ENCODE results near the gene CALML5.

The CALML5 gene

DNA sequence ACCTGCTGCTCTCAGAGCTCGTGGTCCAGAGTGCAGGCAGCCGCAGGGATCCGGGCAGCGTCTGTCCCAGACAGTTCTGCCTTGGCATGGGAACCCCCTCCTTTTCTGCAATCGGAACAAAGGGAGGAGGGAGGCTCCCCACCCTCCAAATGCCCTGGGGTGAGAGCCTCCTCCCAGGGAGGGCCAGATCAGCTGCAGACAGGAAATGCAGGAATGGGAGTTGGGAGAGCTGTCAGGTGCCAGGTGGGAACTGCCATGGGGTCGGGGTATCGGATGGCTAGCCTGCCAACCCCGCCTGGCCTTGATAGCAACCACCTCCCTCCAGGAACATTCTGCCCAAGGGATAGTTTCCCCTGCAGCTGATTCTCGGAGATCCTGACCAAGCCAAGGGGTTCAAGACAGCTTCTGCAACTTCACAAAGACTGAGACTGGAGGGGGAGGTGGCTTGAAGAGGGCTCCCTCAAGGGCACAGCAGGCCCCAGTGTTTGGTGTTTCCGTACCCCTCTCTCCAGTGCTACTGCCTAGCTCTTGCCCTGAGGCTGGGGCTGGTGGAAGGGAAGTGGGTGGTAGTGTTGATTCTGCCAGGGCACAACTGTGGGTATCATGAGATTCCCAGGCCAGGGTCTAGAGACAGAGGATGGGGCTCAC, at the start of gene CALML5:
TSS of gene CALML5 (minus strand) at position 78 of the 648 bp plus-strand sequence. CDS start 132 bp downstream, outside the sequence.
- ATAC-seq (no peak), DNase-seq (no peak)

DNA sequence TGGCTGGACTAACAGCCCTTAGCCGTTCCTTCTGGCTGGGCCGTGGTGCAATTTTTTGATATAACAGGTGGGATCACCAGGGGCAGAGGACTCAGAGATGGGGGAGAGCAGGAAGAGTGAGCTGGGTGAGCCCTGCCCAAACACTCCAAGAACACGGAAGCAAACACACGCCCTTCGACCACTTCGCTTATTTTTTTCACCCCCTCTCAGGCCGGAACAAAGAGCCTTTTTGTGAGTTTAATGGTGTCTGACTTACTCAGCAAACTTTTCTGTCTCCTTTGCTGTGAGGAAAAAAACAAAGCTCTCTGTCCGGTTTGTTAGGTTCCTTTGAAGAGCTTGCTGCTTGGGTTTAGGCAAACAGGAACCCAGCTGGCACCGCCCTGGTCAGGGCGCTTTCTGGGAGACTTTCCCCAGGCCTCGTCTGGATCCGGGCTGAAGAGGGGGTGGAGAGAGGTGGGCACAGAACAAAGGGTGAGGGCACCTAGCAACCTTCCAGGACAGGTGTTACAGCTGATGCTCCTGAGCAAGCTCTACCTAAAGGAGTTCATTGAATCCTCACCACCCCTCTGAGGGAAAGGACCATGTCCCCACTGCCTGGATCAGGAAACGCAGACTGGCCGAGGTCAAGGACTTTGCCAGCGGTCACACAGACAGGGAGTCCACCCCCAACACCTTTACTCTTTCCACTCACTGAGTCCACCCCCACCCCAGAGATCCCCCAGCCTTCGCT, 48.7 kb upstream of the CALML5 start:
- ATAC-seq (no peak), DNase-seq (no peak)

GRCh38 chr10:5547681-5547930, 48.2 kb upstream of the CALML5 start:
- DNase-seq (no peak), ATAC-seq (no peak)

GRCh38 chr10:5546891-5547680, 47.7 kb upstream of the CALML5 start:
- no peak for ATAC-seq

GRCh38 chr10:5545778-5546710, 46.7 kb upstream of the CALML5 start:
- ATAC-seq (no peak), DNase-seq (no peak)

More at GRCh38 chr10:5546891-5547680, 47.7 kb upstream of the CALML5 start:
- DNase-seq, result no peak

DNA sequence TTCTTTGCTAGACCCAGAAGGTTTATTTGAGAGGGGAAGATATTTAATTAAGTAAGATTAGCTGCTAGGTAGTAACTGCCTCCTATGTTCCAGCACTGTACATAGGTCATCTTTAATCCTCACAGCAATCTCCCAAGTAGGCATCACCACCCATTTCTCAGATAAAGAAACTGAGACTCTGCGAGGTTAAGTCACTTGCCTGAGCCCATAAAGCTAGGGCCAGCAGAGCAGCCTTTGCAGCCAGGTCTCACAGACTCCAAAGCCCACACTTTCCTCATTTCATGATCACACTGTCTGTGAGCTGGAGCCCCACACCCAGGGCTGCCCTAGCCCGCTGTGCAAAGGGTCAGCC, 46.0 kb upstream of the CALML5 start:
- DNase-seq (no peak), ATAC-seq (no peak)

- DNase-seq (no peak), ATAC-seq (no peak)
Observed at GRCh38 chr10:5545011-5545410, 45.6 kb upstream of the CALML5 start.

DNA sequence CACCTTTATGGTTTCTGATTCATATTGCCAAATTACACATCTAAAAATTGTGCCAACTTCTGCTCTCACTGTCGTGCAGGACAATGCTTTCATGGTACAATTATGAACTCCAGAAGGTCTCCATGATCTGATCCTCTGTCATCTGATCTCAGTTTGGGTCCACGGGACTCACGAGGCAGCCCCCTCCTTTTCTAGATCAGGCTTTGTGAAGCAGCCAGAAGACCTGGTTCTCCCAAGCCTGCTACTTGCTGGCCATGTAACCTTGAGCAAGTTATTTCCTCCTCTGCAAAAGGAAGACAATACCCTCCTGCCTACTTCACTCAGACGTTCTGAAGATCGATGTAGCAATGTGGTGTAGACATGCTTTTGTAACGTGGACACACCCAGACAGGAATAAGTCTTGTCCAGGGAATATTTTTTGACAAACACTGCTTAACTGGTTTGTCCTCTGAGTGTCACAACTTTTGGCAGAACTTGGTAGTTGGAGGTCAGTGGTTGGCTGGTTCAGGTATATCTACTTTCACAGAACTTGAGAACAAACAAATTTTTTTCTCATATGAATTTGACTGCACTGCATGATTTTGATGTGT, 44.9 kb upstream of the CALML5 start:
- ATAC-seq (no peak), DNase-seq (no peak)

GRCh38 chr10:5543623-5544022, 44.3 kb upstream of the CALML5 start:
- ATAC-seq (no peak), DNase-seq (no peak)

DNA sequence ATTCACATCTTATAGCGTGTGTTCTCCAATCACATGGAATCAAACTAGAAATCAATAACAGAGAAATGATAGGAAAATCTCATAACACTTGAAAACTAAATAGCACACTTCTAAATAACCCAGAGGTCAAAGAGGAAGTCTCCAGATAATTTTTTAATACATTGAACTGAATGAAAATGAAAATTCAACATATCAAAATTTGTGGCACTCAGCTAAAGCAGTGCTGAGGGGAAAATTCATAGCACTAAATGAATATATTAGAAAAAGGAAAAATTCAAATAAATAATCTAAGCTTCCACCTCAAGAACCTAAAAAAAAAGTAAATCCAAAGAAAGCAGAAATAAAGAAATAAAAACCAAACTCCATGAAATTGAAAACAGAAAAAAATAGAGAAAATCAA, 42.7 kb upstream of the CALML5 start:
- ATAC-seq (no peak), DNase-seq (no peak)

GRCh38 chr10:5540891-5541290, 41.5 kb upstream of the CALML5 start:
- ATAC-seq, result no peak
- no peak for DNase-seq

DNA sequence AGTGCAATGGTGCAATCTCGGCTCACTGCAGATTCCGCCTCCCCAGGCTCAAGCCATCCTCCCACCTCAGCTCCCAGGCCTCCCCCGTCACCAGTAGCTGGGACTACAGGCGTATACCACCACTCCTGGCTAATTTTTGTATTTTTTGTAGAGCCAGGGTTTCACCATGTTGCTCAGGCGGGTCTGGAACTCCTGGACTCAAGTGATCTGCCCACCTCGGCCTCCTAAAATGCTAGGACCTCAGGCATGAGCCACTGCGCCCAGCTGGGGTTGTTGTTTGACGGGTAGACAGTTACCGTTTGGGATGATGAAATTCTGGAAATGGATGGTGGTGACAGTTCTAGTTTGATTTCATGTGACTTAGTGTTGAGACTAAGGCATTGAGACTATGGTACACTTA, 40.7 kb upstream of the CALML5 start:
- ATAC-seq (no peak), DNase-seq (no peak)

- DNase-seq (no peak), ATAC-seq (no peak)
Observed at GRCh38 chr10:5538892-5539651, 39.7 kb upstream of the CALML5 start.

GRCh38 chr10:5538446-5538845, 39.1 kb upstream of the CALML5 start:
- no peak for DNase-seq
- no peak for ATAC-seq

GRCh38 chr10:5537684-5538083, 38.3 kb upstream of the CALML5 start:
- DNase-seq (no peak), ATAC-seq (no peak)

GRCh38 chr10:5536486-5537081, 37.2 kb upstream of the CALML5 start:
- DNase-seq (no peak), ATAC-seq (no peak)

- no peak for ATAC-seq
- DNase-seq, result no peak
Observed at GRCh38 chr10:5534880-5535856, 35.8 kb upstream of the CALML5 start.

DNA sequence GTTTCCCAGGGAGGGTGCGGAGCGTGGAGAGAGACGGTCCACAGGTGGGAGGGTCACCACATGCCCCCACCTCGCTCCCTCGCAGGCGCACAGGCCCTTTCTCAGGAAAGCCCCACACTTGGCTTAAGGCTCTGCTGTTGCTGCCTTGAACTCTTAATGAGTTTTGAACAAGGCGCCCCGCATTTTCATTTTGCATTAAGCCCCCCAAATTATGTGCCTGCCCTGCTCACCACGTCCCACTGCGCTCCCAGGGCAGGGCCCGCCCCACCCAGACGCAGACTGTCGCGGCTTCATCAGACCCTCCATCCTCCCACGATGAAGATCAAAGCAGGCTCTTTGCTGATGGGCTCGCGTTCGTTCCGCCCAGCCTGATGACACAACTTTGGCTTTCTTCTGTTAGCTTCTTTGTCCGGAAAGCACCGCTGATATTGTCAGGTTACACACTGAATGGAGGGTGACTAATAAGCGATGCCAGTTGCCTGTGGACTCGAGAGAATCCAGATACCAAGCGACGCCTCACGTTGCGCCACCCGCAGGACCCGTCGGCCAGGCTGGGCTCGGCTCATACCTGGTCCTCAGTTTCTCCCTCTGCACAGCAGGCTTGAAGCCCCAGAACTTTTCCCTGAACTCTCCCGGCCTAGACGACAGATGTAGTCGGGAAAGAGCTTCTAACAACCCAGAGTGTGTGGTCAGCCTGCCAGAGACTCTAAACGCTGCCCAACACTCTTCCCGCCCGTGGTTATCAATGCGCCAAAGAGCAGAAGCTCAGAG, 34.9 kb upstream of the CALML5 start:
- DNase-seq (no peak), ATAC-seq (no peak)

All from stimulated activated naive CD8-positive, alpha-beta T cell treated with anti-CD3 and anti-CD28 coated beads, Interleukin-15, Interleukin-2, amounts not matched to agents 100 U/mL and 50 U/mL, for 24 hours (primary cell).